ENCODE results near the gene MDN1.

The MDN1 gene

DNA sequence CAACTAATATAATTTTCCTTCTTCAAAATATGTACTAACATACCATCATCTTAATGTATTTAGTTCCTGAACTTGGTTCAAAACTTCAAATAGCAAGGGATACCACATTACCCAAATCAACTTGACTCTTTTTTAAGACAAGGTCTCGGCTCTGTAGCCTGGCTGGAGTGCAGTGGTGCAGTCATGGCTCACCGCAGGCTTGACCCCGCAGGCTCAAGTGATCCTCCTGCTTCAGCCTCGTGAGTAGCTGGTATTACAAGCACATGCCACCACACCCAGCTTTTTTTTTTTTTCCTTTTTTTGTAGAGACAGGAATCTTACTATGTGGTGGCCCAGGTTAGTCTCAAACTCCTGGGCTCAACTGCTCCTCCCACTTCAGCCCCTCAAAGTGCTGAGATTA is 125.2 kb downstream of the MDN1 start:
- no peak for DNase-seq (ENCODE audit: low spot score)

- DNase-seq (ENCODE audit: low spot score) = no peak
These were observed 126.4 kb downstream of the MDN1 start for GRCh38 chr6:89693207-89693606.

DNA sequence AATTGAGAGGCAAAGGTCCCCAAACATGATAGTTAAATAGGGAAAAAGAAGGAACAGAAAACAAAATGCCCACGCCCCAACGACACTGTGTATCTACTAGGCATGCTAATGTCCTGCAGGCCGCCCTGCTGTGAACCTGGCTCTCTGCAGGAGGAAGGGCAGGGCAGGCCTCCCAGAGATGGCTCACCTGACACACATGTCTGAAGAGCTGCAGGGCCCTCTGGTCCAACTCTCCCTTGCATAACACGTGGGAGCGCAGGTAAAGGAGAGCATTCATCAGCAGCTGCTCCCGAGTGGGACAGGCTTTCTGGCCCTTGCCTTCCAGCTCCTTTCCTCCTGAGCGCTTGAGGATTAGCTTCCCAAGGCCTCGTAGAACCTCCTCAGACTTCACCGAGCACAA is 127.3 kb downstream of the MDN1 start:
- no peak for DNase-seq (ENCODE audit: low spot score)

GRCh38 chr6:89690944-89691324 is 128.7 kb downstream of the MDN1 start:
- DNase-seq (ENCODE audit: low spot score) = no peak

DNA sequence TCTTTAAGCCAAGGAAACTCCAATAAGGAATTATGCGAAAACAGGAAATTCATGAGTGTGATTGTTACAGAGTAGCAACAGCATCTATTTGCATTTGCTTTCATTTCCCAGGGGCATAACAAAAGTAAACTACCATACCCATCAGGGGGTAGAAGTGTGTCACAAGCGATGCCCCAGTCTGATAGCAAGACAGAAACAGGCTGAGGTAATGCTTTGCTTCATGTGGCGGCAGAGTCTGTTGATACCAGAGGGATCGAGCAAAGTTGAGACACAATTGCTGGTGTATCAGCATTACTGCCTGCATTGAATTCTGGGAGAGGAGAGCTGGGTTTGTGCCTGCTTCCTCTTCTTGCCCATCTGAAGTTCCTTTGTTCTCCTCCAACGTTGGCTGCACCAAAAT is 129.9 kb downstream of the MDN1 start:
- DNase-seq (ENCODE audit: low spot score) = no peak

GRCh38 chr6:89688328-89688727 is 131.3 kb downstream of the MDN1 start:
- DNase-seq (ENCODE audit: low spot score) = no peak

DNA sequence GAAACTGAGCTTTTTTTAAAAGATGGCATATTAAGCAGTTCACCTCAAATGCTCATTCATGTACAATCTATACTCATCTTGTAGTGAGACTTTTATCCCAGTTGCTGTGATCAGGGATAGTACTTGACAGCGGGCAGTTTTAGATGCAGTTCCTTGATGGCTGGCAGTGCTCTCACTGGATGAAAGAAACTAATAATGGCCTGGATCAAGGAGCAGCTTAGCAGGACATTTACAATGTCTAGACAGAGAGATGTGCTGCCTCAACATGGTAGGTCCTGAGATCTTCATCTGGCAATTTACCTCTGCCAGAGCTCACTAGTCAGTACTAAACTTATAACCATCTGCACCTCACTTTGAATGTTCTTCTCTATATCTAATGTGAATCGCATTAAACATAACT is 134.3 kb downstream of the MDN1 start:
- DNase-seq (ENCODE audit: low spot score) = no peak

GRCh38 chr6:89682991-89683390 is 136.6 kb downstream of the MDN1 start:
- DNase-seq (ENCODE audit: low spot score) = no peak

DNA sequence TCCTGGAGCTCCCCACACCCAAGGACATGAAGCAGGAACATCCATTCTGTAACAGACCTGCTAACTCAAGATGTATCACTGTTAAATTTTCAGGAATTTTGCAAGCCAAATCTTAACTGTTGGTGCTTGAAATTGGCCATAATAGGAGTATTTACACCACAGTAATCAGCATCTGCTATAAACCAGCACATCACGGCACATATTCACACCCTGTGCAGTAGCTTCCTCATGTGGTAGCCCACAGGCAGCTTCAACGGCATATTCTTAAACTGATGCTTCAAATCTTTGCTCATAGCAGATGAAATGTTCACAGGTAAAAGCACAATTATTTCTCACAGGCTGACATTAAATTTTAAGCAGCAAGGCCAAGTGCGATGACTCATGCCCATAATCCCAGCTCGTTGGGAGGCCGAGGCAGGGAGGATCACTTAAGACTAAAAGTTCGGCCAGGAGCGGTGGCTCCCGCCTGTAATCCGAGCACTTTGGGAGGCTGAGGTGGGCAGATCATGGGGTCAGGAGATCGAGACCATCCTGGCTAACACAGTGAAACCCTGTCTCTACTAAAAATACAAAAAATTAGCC is 137.5 kb downstream of the MDN1 start:
- no peak for DNase-seq (ENCODE audit: low spot score)

GRCh38 chr6:89680551-89680950 is 139.0 kb downstream of the MDN1 start:
- no peak for DNase-seq (ENCODE audit: low spot score)

DNA sequence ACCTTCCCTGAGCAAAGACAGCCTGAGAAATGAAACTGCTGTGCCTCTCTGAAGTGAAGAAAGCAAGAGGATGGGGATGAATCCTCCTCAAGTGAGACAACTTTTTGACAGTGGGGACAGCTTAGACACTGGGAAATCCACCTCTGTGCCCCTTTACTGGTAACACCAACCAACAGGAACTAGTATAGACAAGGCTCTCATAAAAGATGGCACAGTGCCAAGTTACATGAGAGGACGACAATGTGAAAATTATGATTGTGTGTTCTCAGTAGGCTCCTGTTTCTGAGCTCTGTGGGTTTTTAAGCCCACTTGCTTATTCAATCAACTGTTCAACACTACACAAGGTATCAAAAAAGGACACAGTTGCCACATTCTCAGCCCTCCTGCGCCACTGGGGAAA is 139.4 kb downstream of the MDN1 start:
- no peak for DNase-seq (ENCODE audit: low spot score)

DNA sequence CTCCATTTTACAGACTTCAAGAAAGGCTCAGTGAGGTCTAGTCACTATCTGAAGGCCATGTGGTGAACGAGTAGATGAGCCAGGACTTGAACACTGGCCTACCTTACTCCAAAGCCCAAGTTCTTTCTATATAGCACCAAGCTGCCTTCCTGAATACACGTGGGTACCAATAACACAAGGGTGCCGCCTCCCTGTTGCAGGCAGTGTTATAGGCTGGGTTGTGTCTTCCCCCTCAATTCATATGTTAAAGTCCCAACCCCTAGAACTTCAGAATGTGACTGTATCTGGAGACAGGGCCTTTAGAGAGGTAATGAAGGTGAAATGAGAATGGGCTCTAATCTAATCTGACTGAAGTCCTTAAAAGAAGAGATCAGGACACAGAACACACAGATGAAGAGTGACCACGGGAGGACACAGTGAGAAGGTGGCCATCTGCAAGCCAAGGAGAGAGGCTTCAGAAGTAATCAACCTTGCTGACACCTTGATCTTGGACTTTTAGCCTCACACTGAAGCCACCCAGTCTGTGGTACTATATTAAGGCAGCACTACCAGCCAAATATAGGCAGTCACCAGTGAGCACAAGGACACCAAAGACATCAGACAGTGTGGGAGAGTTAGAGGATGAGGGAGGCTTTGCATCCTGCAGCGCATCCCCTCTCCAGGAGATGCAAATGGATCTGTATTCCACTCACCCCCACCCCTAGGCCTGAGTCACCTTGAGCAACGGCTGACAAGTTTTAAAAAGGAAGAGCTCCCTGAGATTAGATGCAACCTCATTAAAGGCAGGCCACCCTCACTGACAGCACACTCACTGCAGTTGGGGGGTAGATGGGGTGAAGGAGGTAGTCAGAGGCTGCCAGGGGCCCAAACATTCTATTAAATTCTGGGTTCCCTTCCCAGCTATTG is 140.1 kb downstream of the MDN1 start:
- no peak for DNase-seq (ENCODE audit: low spot score)

DNA sequence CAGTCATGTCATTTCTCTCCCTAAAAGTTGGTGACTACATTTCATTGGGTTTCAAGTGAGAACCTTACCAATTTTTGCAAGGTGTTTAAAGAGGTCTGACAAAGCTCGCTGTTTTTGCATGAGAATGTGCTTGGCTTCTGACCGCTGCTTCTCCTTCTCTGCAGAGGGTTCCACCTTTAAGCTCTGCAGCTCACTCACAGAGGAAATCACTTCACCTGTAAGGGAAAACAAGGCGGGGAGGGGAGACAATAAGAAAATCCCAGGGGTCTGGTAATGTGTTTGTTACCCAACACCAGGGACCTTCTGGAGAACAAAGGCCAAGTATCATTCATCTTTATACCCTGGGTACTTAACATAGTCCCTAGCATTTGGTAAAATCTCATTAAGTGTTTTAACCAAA is 141.1 kb downstream of the MDN1 start:
- DNase-seq (ENCODE audit: low spot score) = no peak

GRCh38 chr6:89675949-89676748 is 143.4 kb downstream of the MDN1 start:
- no peak for DNase-seq (ENCODE audit: low spot score)

DNA sequence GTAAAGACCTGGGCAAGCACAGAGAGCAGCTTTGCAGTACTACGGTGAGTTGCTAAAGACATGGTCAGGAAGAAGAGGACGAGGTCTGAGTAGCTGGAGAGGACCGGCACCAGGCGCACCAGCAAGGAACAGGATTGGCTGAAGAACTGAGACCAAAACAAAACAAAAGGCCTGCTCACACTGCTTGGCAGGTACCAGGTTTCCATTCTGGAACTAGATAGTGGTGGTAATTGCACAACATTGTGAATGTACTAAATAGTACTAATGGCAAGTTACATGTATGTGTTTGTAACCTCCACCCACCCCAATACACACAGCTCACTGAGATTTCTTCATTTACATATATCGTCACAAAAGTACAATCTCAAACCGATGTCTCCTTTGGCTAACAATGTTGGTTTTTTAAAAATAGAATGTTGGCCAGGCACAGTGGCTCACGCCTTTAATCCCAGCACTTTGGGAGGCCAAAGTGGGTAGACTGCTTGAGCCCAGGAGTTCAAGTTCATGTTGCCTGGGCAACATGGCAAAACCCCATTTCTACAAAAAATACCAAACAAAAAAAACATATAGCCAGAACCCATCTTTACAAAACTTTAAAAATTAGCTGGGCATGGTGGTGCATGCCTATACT is 148.5 kb downstream of the MDN1 start:
- no peak for DNase-seq (ENCODE audit: low spot score)

DNA sequence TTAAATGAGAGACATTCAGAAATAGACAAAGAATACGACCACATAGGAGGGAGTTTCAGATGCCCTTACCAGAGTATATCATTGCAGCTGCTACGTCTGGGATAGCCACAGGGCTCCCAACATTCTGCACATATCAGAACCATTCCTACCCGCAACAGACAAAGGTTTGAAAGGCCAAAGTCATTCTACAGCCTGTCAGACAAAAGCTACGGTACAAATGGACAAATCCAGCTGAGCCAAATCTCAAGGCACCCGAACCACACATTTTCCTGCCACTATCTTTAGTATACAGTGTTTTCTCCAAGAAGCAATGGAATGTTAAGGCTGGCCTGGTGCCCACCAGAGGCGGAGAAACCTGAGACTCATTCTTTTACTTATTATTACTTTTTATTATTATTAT is 150.6 kb downstream of the MDN1 start:
- no peak for DNase-seq (ENCODE audit: low spot score)

- DNase-seq (ENCODE audit: low spot score) = no peak
These were observed 151.6 kb downstream of the MDN1 start for GRCh38 chr6:89667872-89668556.

GRCh38 chr6:89662659-89663223 is 156.9 kb downstream of the MDN1 start:
- DNase-seq (ENCODE audit: low spot score) = no peak

- DNase-seq (ENCODE audit: low spot score) = no peak
These were observed 158.0 kb downstream of the MDN1 start for GRCh38 chr6:89661559-89661958.

GRCh38 chr6:89660981-89661380 is 158.6 kb downstream of the MDN1 start:
- DNase-seq (ENCODE audit: low spot score) = no peak

- DNase-seq (ENCODE audit: low spot score) = no peak
These were observed 162.0 kb downstream of the MDN1 start for GRCh38 chr6:89657445-89658158.
